Measurements from ENCODE around the gene BCL2L11.

GRCh38 chr2:111200333-111200881 is 79.7 kb downstream of the BCL2L11 start:
- no peak for TF ChIP-seq CTCF (IDR thresholded peaks at IDR 0.05)
- no peak for TF ChIP-seq POLR2AphosphoS5 (IDR thresholded peaks at IDR 0.05; ENCODE audit: insufficient read depth in 1 of 2, low read depth in 1 of 2)

Data from vagina (tissue), 2 donors.